ENCODE data around the gene DNASE1L2.

DNASE1L2 gene

GRCh38 chr16:2229091-2229490, 7.2 kb upstream of the DNASE1L2 start:
- no peak for FAIRE-seq

GRCh38 chr16:2229632-2230250, 6.5 kb upstream of the DNASE1L2 start:
- no peak for TF ChIP-seq TAF1 (IDR thresholded peaks at IDR 0.05; ENCODE audit: borderline replicate concordance, low read depth, low read length)
- TF ChIP-seq POLR2AphosphoS5 (IDR thresholded peaks at IDR 0.05; ENCODE audit: low read depth, low read length), result no peak
- TF ChIP-seq POLR2A (IDR thresholded peaks at IDR 0.05; ENCODE audit: low read depth, low read length), result no peak
- DNase-seq (ENCODE audit: insufficient read length) (no peak), FAIRE-seq (no peak)

More at GRCh38 chr16:2229091-2229490, 7.2 kb upstream of the DNASE1L2 start:
- DNase-seq (ENCODE audit: insufficient read length), result no peak
- no peak for TF ChIP-seq TAF1 (IDR thresholded peaks at IDR 0.05; ENCODE audit: borderline replicate concordance, low read depth, low read length)
- no peak; the same call in 1 of the 2 replicates for TF ChIP-seq POLR2A (IDR thresholded peaks at IDR 0.05; ENCODE audit: low read depth, low read length)
- no peak for TF ChIP-seq POLR2AphosphoS5 (IDR thresholded peaks at IDR 0.05; ENCODE audit: low read depth, low read length)

- DNase-seq (ENCODE audit: insufficient read length) (no peak), FAIRE-seq (no peak)
- TF ChIP-seq TAF1 (IDR thresholded peaks at IDR 0.05; ENCODE audit: borderline replicate concordance, low read depth, low read length) (no peak), POLR2AphosphoS5 (IDR thresholded peaks at IDR 0.05; ENCODE audit: low read depth, low read length) (no peak)
Observed at GRCh38 chr16:2230376-2230775, 5.9 kb upstream of the DNASE1L2 start.

- no peak for FAIRE-seq
- DNase-seq (ENCODE audit: insufficient read length), result no peak
- TF ChIP-seq POLR2AphosphoS5 (IDR thresholded peaks at IDR 0.05; ENCODE audit: low read depth, low read length) (no peak), TAF1 (IDR thresholded peaks at IDR 0.05; ENCODE audit: borderline replicate concordance, low read depth, low read length) (no peak), POLR2A (IDR thresholded peaks at IDR 0.05; ENCODE audit: low read depth, low read length) (no peak)
Observed at GRCh38 chr16:2231016-2231931, 5.0 kb upstream of the DNASE1L2 start.

- DNase-seq (ENCODE audit: insufficient read length), result no peak
- no peak for FAIRE-seq
- TF ChIP-seq POLR2AphosphoS5 (IDR thresholded peaks at IDR 0.05; ENCODE audit: low read depth, low read length) (no peak), POLR2A (IDR thresholded peaks at IDR 0.05; ENCODE audit: low read depth, low read length) (no peak), TAF1 (IDR thresholded peaks at IDR 0.05; ENCODE audit: borderline replicate concordance, low read depth, low read length) (no peak)
Observed at GRCh38 chr16:2232094-2232990, 3.9 kb upstream of the DNASE1L2 start.

- FAIRE-seq, result no peak
- TF ChIP-seq TAF1 (IDR thresholded peaks at IDR 0.05; ENCODE audit: borderline replicate concordance, low read depth, low read length), result no peak
- no peak for TF ChIP-seq POLR2AphosphoS5 (IDR thresholded peaks at IDR 0.05; ENCODE audit: low read depth, low read length)
- TF ChIP-seq POLR2A (IDR thresholded peaks at IDR 0.05; ENCODE audit: low read depth, low read length), result no peak
- DNase-seq (ENCODE audit: insufficient read length), result no peak
Observed at GRCh38 chr16:2233046-2233775, 3.0 kb upstream of the DNASE1L2 start.

- FAIRE-seq, result no peak
- peak; percentile 25; the same call in 1 of the 2 replicates for TF ChIP-seq POLR2AphosphoS5 (IDR thresholded peaks at IDR 0.05; ENCODE audit: low read depth, low read length)
- no peak for TF ChIP-seq TAF1 (IDR thresholded peaks at IDR 0.05; ENCODE audit: borderline replicate concordance, low read depth, low read length)
- no peak for DNase-seq (ENCODE audit: insufficient read length)
Observed at GRCh38 chr16:2233872-2234812, 2.1 kb upstream of the DNASE1L2 start.

GRCh38 chr16:2234813-2235170, 1.5 kb upstream of the DNASE1L2 start:
- FAIRE-seq (no peak), DNase-seq (ENCODE audit: insufficient read length) (no peak)
- TF ChIP-seq POLR2AphosphoS5 (IDR thresholded peaks at IDR 0.05; ENCODE audit: low read depth, low read length) (no peak), TAF1 (IDR thresholded peaks at IDR 0.05; ENCODE audit: borderline replicate concordance, low read depth, low read length) (no peak), POLR2A (IDR thresholded peaks at IDR 0.05; ENCODE audit: low read depth, low read length) (no peak)

- FAIRE-seq (no peak), DNase-seq (ENCODE audit: insufficient read length) (no peak)
- TF ChIP-seq POLR2AphosphoS5 (IDR thresholded peaks at IDR 0.05; ENCODE audit: low read depth, low read length) (no peak), POLR2A (IDR thresholded peaks at IDR 0.05; ENCODE audit: low read depth, low read length) (no peak), TAF1 (IDR thresholded peaks at IDR 0.05; ENCODE audit: borderline replicate concordance, low read depth, low read length) (no peak)
Observed at GRCh38 chr16:2235234-2235651, 1.0 kb upstream of the DNASE1L2 start.
